OCI-LY1 (cell line): ENCODE measurements around the gene AGAP1.

Experiments used
- CTCF ChIP-seq: fragments of 200-600 bp; sonication (generic), shearing (Covaris generic); IDR thresholded peaks from 2 replicates; pipeline ENCODE4 v1.5.1; 2017; ENCODE audit warnings: mild to moderate bottlenecking, antibody characterized with exemption, low read length, moderate library complexity, mixed read lengths
- EZH2 ChIP-seq: fragments of 200-600 bp; sonication (generic), shearing (Covaris generic); IDR thresholded peaks from 2 replicates; pipeline ENCODE4 v1.8.0; 2017; ENCODE audit warnings: borderline replicate concordance, mixed run types, mild to moderate bottlenecking, antibody characterized with exemption, low read length, moderate library complexity, mixed read lengths

- TF ChIP-seq EZH2, result no peak
- no peak for TF ChIP-seq CTCF
These were observed 116.9 kb downstream of the AGAP1 start for GRCh38 chr2:235610696-235611257.
